B cell (primary cell): Measurements from ENCODE around the gene ATP5MC2. TPM values are rescaled to one million over a fixed set of nuclear protein-coding genes. Genes with fewer than 3 reads are reported as not detected.
"Not testable (repeated sequence)": the region's sequence is repeated elsewhere in the genome, so short reads cannot be mapped to it uniquely, and the experiment has no call there.

Source experiments
- ATAC-seq: fragments of 200-7000 bp; cut with Tn5 transposase; one replicate; pipeline ENCODE4 v1.10.0; 2021; ENCODE audit warnings: low read depth, mild to moderate bottlenecking, moderate number of reproducible peaks, moderate library complexity
- CTCF ChIA-PET: fragments of 350-600 bp; sonication (Branson Sonifier 250); formaldehyde crosslinking; loops from one replicate; lab custom pipeline; 2021; ENCODE audit warnings: antibody characterized with exemption, inconsistent platforms; lab: Charles Lee
- POLR2A ChIA-PET: fragments of 350-600 bp; sonication (Branson Sonifier 250); formaldehyde crosslinking; loops from one replicate; lab custom pipeline; 2021; ENCODE audit warnings: antibody characterized with exemption; lab: Charles Lee
- DNase-seq: peaks from one replicate; pipeline ENCODE4 v3.0.0; 2013
- H2AFZ ChIP-seq: 2 replicates; pipeline ENCODE4 v1.6.1; 2012; ENCODE audit warnings: mild to moderate bottlenecking, low read depth, low read length; ENCODE audit not compliant: insufficient read depth, poor library complexity, severe bottlenecking
- H3K27ac ChIP-seq, 2 donors: 1 replicate in 1 of 2; 2 replicates in 1 of 2; pipeline ENCODE4 v1.5.1; 2012 to 2013; ENCODE audit warnings: low read length in 2 of 2, mild to moderate bottlenecking in 2 of 2, moderate library complexity in 1 of 2
- H3K27me3 ChIP-seq, 4 experiments: fragments of 200-600 bp in 1 of 4; sonication (generic) in 1 of 4; replicated peaks in 1 of 4; 1 replicate in 2 of 4; 2 replicates in 2 of 4; pipeline versions ENCODE4 v1.6.1 to v1.7.0; 2013 to 2016; ENCODE audit warnings: low read length in 3 of 4, mild to moderate bottlenecking in 2 of 4, mixed read lengths in 1 of 4, moderate library complexity in 1 of 4; ENCODE audit not compliant: insufficient read depth in 4 of 4, control insufficient read depth in 3 of 4; ENCODE audit errors: control extremely low read depth in 1 of 4
- H3K36me3 ChIP-seq, 2 experiments: replicated peaks in 1 of 2; 1 replicate in 1 of 2; 2 replicates in 1 of 2; pipeline versions ENCODE4 v1.6.1 to v1.7.1; 2013; ENCODE audit warnings: low read length in 1 of 2; ENCODE audit not compliant: insufficient read depth in 2 of 2, control insufficient read depth in 1 of 2; ENCODE audit errors: control extremely low read depth in 1 of 2, extremely low read depth in 1 of 2
- H3K4me1 ChIP-seq, 2 donors: fragments of 200-600 bp in 1 of 2; sonication (generic) in 1 of 2; 1 replicate in 1 of 2; 2 replicates in 1 of 2; pipeline versions ENCODE4 v1.5.1 to v1.6.1; 2013 to 2017; ENCODE audit warnings: low read length in 2 of 2; ENCODE audit not compliant: control insufficient read depth in 2 of 2, insufficient read depth in 2 of 2
- H3K4me2 ChIP-seq: replicated peaks from 2 replicates; pipeline ENCODE3; 2012; ENCODE audit warnings: mild to moderate bottlenecking, low read depth, low read length; ENCODE audit not compliant: poor library complexity, severe bottlenecking
- H3K4me3 ChIP-seq, 5 experiments: fragments of 200-600 bp in 1 of 5; sonication (generic) in 1 of 5; 1 replicate in 3 of 5; 2 replicates in 2 of 5; pipeline versions ENCODE4 v1.5.1 to v1.7.0; 2011 to 2016; ENCODE audit warnings: low read length in 4 of 5, mild to moderate bottlenecking in 4 of 5, low read depth in 2 of 5, control low read depth in 1 of 5, moderate library complexity in 1 of 5; ENCODE audit not compliant: insufficient read depth in 1 of 5; ENCODE audit errors: control extremely low read depth in 1 of 5, extremely low read depth in 1 of 5
- H3K79me2 ChIP-seq: fragments of 200-600 bp; sonication (generic); one replicate; pipeline ENCODE4 v1.6.0; 2016; ENCODE audit warnings: low read length; ENCODE audit not compliant: control insufficient read depth, insufficient read depth
- H3K9ac ChIP-seq: fragments of 200-600 bp; sonication (generic); 2 replicates; pipeline ENCODE4 v1.6.1; 2017; ENCODE audit warnings: mild to moderate bottlenecking, low read length, moderate library complexity
- H3K9me3 ChIP-seq, 3 donors: one replicate each; pipeline versions ENCODE4 v1.6.1 to v1.7.1; 2013; ENCODE audit warnings: low read length in 2 of 3; ENCODE audit not compliant: control insufficient read depth in 2 of 3, insufficient read depth in 1 of 3; ENCODE audit errors: control extremely low read depth in 1 of 3
- H4K20me1 ChIP-seq: 2 replicates; pipeline ENCODE4 v1.6.0; 2012; ENCODE audit warnings: mild to moderate bottlenecking, low read length; ENCODE audit not compliant: insufficient read depth, control insufficient read depth, poor library complexity, severe bottlenecking
- H3K27ac Mint-ChIP-seq: one replicate; pipeline ENCODE4 v1.8.0; 2021; ENCODE audit warnings: mixed read lengths
- H3K27me3 Mint-ChIP-seq: one replicate; pipeline ENCODE4 v1.8.0; 2021; ENCODE audit warnings: mixed read lengths
- H3K4me1 Mint-ChIP-seq: one replicate; pipeline ENCODE4 v1.8.0; 2021; ENCODE audit warnings: mixed read lengths
- H3K4me3 Mint-ChIP-seq: one replicate; pipeline ENCODE4 v1.8.0; 2021; ENCODE audit warnings: mixed read lengths
- H3K9me3 Mint-ChIP-seq: one replicate; pipeline ENCODE4 v1.8.0; 2022; ENCODE audit warnings: mixed read lengths; ENCODE audit not compliant: insufficient read depth
- CTCF ChIP-seq: fragments of 200-600 bp; IDR thresholded peaks from one replicate; pipeline ENCODE4 v1.8.0; 2022; ENCODE audit warnings: antibody characterized with exemption, mild to moderate bottlenecking
- EZH2 ChIP-seq: IDR thresholded peaks from 2 replicates; pipeline ENCODE4 v1.6.1; 2012; ENCODE audit warnings: borderline replicate concordance, low read depth, mild to moderate bottlenecking, moderate library complexity, low read length; ENCODE audit not compliant: insufficient read depth, poor library complexity, severe bottlenecking
- WGBS: methylation state at CpG from one replicate; pipeline ENCODE4 v1.1.5; 2013; ENCODE audit warnings: missing lambda C conversion rate; ENCODE audit not compliant: insufficient coverage; 5-methylcytosine and 5-hydroxymethylcytosine counted together
- intact Hi-C: fragments of 100-400 bp; cut with micrococcal nuclease; formaldehyde crosslinking; loops from one replicate; pipeline ENCODE4 v1.10.0; 2022
- polyA plus RNA-seq: library from polyadenylated mRNA; depleted of rRNA; stranded (reverse); fragments of >200 nt; gene quantifications from 2 replicates; pipeline ENCODE4 v1.2.3, GENCODE V29; 2012
- total RNA-seq, 2 donors: library from RNA; stranded (reverse); fragments of 120-200 nt in 1 of 2; gene quantifications; 1 replicate in 1 of 2; 2 replicates in 1 of 2; pipeline versions ENCODE4 v1.2.3 to v1.2.4, GENCODE V29; 2013 to 2022

The ATP5MC2 gene
- total and polyA plus RNA-seq, 2 donors (not counting 1 experiment from before 2014, with no cell fraction given): 212 to 435 TPM

- Histone ChIP-seq H4K20me1 (no peaks in the 10 kb centered on the region), H3K4me3 (no peak overlapping the region), H3K36me3 (peaks cover 3 to 73% of the 10 kb centered on the region in 2 experiments), H3K4me2 (no peak overlapping the region), H3K9ac (no peak overlapping the region), H2AFZ (no peak overlapping the region), H3K4me1 (no peaks in the 10 kb centered on the region), H3K9me3 (no peaks in the 10 kb centered on the region), H3K27me3 (no peaks in the 10 kb centered on the region), H3K27ac (no peak overlapping the region), H3K79me2 (no peaks in the 10 kb centered on the region)
- no peak overlapping the region for H3K27ac Mint-ChIP-seq
- no peaks in the 10 kb centered on the region for H3K27me3 Mint-ChIP-seq
- H3K4me3 Mint-ChIP-seq: no peak overlapping the region
- WGBS: 100% methylated on average over 1 of the region's 2 CpGs
- no peaks in the 10 kb centered on the region for H3K9me3 Mint-ChIP-seq
- intact Hi-C loops: loop anchor here (10.0 kb wide), 1 partner anchor 495 kb away; no protein-coding TSS in a partner anchor
- CTCF ChIA-PET: interaction anchor here (5.1 kb wide), 1 partner anchor 25 kb away, joined by 39 read pairs; no protein-coding TSS in a partner anchor
- no peak for DNase-seq
- ATAC-seq: no peak
- POLR2A ChIA-PET: no interaction called here
- no peak for TF ChIP-seq EZH2
- no peak for TF ChIP-seq CTCF
- no peaks in the 10 kb centered on the region for H3K4me1 Mint-ChIP-seq
Observed at GRCh38 chr12:53719649-53720048, 43.8 kb upstream of the ATP5MC2 start.

- H3K27me3 ChIP-seq, H3K9ac ChIP-seq, H3K27ac Mint-ChIP-seq, POLR2A ChIA-PET, H3K9me3 ChIP-seq, ATAC-seq, H2AFZ ChIP-seq, H3K4me3 ChIP-seq, H3K27ac ChIP-seq, H3K9me3 Mint-ChIP-seq, H3K4me1 Mint-ChIP-seq, intact Hi-C loops, H3K4me3 Mint-ChIP-seq, H3K27me3 Mint-ChIP-seq, DNase-seq, H3K79me2 ChIP-seq, H3K4me2 ChIP-seq, H4K20me1 ChIP-seq, H3K4me1 ChIP-seq: not testable (repeated sequence)
- CTCF ChIA-PET: interaction anchor here (5.1 kb wide), 1 partner anchor 26 kb away, joined by 39 read pairs; no protein-coding TSS in a partner anchor
- H3K36me3 ChIP-seq: peaks cover 3 to 73% of the 10 kb centered on the region in 2 experiments
- 94% methylated on average over 5 of the region's 6 CpGs for WGBS
Observed at GRCh38 chr12:53718567-53718966, 42.7 kb upstream of the ATP5MC2 start.
